GM19025 (cell line): ENCODE data around the gene RNASE7.
A peak's percentile ranks its signal among the peaks of the same experiment; 100 is the strongest.

ENCODE experiments used
- ATAC-seq: cut with Tn5 transposase; IDR thresholded peaks from one replicate; pipeline ENCODE4 v1.9.1; 2021; ENCODE audit warnings: mild to moderate bottlenecking, low read depth, moderate library complexity; ENCODE audit not compliant: unreplicated experiment

The RNASE7 gene

DNA sequence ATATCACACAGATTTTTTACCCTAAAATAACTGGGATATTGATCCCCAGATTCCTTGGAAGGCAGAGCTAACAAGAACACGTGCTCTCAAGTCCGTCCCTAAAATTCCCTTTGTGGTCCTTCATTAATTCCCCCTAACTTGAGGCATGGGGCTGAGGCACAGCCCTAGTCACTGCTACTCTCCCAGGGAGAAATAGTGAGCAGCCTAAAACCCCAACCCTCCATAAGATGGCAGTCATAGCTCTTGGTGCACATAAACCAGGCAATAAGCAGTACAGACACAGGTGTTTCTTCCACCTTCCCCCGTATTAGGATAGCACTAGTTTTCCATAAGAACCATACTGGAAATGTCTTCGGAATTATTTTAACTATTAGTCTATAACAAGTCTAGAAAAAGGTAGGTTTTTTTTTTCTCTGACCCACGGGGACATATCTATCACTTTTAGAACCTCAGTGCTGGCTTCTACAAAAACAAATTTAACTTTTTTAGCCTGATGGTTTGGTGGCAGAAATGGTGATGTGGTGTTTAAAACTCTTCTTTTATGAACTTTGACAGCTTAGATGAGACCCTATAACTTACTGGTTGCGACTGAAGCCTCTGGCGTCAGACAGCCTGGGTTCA is 24.8 kb downstream of the RNASE7 start:
- ATAC-seq = no peak

DNA sequence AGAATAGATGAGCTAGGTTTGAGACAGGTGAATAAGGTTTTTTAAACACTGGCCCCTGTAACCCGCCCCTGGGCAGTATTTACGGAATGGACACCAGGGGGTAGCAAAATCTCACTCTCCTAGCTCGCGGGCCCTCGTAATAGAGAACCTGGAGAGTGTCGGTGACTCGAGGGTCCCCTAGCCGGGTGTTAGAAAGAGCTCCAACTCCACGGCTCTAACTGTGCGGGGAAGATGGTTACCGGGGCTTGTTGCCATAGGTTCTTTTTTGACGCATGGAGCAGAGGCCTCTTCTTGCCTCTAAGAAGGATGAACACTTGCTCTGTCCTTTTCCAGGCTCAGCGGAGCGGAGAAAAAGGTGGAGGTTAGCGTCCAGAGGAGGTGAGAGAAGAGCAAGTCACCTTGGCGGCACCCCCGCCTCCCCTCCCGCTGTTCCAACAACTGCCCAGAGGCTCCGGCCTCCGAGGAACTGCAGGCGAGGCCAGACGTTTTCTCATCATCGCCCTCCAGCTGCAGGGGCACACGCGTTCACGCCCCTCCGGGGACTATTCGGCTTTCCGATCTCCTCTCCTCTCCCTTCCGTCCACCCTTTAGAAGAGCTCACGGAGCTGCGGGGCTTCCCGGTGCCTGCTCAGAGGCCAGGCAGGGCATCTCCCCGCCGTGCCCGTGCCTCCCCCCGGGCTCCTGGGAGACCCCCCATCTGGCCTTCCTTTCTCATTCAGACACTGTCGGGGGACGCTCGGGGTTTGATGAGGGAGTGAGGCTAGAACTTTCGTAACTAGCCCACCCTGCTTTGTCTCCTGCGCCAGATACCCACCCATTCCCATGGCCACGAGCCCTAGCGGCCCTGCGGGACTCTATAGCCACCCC is 26.6 kb downstream of the RNASE7 start:
- ATAC-seq = no peak

- no peak for ATAC-seq
These were observed 27.4 kb downstream of the RNASE7 start for GRCh38 chr14:21069388-21070082.

GRCh38 chr14:21070083-21070609 is 28.0 kb downstream of the RNASE7 start, which contains the start of gene ARHGEF40:
ARHGEF40 (plus strand) TSS chr14:21070304; CDS start chr14:21070397, 93 bp downstream.
- no peak for ATAC-seq

DNA sequence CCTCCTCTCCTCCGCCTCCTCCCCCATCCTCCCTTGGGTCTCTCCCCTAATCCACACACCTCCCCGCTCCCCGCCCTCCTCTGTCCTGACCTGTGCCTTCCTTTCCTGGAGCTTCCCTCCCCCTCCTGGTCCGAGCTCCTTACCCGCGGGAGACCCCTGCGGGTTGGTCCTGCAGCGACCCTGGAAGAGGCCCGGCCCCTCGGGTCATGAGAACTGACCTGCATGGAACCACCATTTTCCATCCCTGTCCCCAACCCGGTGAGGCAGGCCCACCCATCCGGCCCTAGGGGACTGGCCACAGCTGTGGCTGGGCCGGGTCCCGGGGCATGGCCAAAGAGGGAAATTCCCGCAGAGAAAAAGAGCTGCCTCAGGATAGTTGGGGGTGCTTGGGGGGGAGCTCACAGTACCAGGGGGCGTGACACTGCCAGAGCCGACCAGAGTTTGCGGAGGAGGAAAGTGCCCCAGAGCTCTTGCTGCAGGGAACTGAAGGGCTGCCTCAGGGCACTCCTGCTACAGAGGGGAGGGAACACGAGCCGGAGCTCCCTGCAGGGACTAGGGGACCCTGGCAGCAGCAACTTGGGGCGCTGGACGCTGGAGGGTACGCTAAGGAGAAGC is 28.6 kb downstream of the RNASE7 start:
- ATAC-seq = peak; percentile 10

GRCh38 chr14:21071225-21072030 is 29.3 kb downstream of the RNASE7 start:
- peak; percentile 76 for ATAC-seq

- no peak for ATAC-seq
These were observed 29.9 kb downstream of the RNASE7 start for GRCh38 chr14:21072031-21072473.

DNA sequence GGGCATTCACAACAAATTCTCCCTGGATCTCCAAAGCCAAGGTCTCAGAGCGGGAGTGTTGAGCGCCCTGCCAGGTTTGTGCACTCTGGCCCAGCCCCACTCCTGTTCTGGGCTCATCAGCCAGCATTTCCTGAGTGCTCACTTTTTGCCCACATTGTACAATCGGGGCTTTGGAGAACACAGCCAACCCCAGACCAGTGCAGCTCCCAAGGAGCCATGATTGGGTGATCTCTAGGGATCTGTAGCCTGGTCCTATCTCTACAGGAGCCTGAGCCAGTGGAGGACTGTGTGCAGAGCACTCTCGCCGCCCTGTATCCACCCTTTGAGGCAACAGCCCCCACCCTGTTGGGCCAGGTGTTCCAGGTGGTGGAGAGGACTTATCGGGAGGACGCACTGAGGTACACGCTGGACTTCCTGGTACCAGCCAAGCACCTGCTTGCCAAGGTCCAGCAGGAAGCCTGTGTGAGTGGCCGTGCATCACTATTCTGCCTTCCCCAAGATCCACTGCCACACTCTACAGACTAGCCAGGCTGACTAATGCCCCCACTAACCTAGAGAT is 30.7 kb downstream of the RNASE7 start:
- ATAC-seq = no peak

GRCh38 chr14:21073921-21074320 is 31.8 kb downstream of the RNASE7 start:
- no peak for ATAC-seq

DNA sequence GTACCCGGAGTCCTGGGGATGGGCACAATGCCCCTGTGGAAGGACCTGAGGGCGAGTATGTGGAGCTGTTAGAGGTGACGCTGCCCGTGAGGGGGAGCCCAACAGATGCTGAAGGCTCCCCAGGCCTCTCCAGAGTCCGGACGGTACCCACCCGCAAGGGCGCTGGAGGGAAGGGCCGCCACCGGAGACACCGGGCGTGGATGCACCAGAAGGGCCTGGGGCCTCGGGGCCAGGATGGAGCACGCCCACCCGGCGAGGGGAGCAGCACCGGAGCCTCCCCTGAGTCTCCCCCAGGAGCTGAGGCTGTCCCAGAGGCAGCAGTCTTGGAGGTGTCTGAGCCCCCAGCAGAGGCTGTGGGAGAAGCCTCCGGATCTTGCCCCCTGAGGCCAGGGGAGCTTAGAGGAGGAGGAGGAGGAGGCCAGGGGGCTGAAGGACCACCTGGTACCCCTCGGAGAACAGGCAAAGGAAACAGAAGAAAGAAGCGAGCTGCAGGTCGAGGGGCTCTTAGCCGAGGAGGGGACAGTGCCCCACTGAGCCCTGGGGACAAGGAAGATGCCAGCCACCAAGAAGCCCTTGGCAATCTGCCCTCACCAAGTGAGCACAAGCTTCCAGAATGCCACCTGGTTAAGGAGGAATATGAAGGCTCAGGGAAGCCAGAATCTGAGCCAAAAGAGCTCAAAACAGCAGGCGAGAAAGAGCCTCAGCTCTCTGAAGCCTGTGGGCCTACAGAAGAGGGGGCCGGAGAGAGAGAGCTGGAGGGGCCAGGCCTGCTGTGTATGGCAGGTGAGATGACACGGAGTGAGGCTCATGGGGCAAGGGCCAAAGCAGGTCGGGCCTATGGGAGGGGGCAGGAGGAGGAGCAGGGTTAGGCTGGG is 32.5 kb downstream of the RNASE7 start:
- ATAC-seq = no peak

DNA sequence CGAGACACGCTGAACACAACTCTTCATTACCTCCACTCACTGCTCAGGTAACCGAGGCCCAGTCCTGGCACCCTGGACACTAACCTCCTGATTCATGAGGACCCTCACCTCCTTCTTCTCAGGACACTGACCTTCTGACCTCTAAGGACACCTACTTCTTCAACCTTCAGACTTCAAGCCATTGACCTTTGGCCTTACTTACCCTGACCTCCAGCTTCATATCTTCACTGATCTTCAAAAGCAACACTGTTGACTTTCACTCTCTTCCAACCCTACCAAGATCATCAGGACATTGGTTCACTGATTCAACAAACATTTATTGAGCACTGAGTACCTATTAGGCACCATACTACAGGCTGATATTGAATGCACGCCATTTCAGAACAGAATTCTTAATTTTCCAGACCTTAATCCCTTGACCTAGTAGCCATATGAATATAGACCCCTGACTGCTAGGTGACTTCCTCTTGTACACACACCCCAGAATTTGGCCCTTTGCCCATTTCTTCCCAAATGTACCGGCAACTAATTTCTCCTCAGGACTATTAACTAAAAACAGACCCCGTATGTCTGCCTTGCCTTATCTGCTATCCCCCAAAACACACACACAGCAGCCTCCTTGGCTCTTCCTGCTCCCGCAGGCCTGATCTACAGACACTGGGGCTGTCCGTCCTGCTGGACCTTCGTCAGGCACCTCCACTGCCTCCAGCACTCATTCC is 33.7 kb downstream of the RNASE7 start:
- ATAC-seq = no peak

DNA sequence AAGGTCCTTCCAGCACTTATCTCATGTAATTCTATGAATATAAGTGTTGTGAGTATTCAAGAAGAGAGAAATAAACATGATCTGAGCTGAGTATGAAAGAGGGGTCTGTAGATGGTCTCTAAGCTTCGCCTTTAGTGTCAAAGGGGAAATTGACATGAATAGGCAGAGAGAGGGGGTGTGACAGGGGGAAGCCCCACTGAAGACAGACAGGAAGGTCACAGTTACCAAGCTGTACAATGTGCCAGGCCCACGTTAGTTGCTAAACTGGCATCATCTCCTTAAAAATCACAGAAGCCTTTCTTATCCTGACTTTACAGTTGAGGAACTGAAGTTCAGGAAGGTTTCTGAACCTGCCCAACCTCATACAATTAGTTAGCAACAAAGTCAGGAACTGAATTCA is 35.5 kb downstream of the RNASE7 start:
- no peak for ATAC-seq

DNA sequence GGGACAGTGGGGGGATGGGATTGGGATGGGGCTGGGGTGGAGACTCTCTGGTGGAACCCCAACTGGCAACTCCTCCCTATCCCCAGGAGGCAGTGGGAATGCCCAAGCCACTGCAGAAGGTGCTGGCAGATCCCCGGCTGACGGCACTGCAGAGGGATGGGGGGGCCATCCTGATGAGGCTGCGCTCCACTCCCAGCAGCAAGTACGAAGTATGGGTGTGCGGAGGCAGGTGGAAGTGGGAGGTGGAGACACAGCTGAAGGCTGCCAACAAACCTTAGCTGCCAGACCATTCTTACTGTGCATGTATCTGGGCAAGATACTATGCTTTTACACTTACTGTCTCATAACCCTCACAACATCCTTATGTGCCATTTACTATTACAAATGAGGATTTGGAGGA is 36.1 kb downstream of the RNASE7 start:
- ATAC-seq = no peak

DNA sequence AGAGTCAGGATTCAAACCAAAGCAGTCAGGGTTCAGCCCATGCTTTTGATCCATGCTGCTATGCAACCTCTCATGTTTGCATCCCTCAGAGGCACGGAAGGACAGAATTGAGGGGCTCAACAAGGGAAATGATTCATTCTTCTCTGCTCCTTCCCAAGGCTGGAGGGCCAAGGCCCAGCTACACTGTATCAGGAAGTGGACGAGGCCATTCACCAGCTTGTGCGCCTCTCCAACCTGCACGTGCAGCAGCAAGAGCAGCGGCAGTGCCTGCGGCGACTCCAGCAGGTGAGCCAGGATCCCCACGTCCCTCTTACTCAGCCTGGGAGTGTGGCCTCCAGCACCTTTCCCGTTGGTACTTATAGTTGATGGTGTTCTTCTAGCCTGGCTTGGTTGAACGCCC is 36.6 kb downstream of the RNASE7 start:
- no peak for ATAC-seq

DNA sequence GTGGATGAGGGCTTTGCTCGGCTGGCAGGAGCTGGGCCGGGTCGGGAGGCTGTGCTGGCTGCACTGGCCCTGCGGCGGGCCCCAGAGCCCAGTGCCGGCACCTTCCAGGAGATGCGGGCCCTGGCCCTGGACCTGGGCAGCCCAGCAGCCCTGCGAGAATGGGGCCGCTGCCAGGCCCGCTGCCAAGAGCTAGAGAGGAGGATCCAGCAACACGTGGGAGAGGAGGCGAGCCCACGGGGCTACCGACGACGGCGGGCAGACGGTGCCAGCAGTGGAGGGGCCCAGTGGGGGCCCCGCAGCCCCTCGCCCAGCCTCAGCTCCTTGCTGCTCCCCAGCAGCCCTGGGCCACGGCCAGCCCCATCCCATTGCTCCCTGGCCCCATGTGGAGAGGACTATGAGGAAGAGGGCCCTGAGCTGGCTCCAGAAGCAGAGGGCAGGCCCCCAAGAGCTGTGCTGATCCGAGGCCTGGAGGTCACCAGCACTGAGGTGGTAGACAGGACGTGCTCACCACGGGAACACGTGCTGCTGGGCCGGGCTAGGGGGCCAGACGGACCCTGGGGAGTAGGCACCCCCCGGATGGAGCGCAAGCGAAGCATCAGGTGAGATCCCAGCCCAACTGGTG is 39.5 kb downstream of the RNASE7 start:
- ATAC-seq = no peak

DNA sequence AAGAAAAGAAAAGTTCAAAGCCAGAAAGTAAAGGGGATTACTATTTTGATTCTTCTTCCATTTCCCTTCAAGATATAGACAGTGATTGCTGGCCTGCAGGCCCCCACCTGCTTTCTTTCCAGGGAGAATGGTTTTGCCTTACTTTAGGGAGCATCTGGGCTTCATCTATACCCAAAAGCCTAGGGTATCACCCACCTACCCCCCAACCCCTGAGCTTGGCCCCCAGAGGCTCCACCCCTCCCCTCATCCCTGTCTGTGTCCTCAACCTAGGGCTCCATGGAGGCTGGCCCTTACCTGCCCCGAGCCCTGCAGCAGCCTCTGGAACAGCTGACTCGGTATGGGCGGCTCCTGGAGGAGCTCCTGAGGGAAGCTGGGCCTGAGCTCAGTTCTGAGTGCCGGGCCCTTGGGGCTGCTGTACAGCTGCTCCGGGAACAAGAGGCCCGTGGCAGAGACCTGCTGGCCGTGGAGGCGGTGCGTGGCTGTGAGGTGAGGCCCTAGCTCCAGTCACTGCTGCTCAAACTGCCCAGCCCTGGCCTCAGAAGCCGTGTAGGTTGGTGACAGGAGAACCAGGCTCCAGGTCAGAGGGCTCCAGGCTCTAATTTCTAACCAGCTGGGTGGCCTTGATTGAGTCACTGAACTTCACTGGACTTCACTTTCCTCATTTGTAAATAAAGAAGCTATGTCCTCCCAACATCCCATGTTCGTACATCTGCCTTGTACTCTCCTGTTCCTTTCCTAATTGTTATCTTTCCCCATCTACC is 41.6 kb downstream of the RNASE7 start:
- no peak for ATAC-seq

GRCh38 chr14:21084396-21084795 is 42.2 kb downstream of the RNASE7 start:
- no peak for ATAC-seq
